HG02798 (cell line): ENCODE data around the gene CRIM1.

Source experiments
- ATAC-seq: cut with Tn5 transposase; IDR thresholded peaks from one replicate; pipeline ENCODE4 v1.9.1; 2021; ENCODE audit warnings: mild to moderate bottlenecking; ENCODE audit not compliant: unreplicated experiment, poor library complexity

The CRIM1 gene

DNA sequence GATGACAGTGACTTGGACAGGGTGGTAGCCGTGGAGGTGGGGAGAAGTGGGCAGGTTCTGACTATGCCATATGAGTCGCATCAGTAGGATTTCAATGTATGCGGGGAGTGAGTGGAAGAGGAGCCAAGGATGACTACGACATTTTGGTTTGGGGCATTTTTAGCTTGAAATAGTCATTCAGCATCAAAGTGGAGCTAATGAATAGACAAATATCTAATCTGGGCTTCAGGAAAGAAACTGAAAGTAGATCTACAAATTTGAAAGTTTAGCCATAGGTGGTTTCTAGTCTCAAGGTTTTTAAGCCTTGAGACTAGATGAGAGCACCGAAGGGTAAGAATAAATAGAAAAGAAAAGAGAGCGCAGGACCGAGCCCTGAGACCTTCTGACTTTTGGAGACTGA lies 184.1 kb downstream of the CRIM1 start:
- peak; percentile 79 for ATAC-seq

DNA sequence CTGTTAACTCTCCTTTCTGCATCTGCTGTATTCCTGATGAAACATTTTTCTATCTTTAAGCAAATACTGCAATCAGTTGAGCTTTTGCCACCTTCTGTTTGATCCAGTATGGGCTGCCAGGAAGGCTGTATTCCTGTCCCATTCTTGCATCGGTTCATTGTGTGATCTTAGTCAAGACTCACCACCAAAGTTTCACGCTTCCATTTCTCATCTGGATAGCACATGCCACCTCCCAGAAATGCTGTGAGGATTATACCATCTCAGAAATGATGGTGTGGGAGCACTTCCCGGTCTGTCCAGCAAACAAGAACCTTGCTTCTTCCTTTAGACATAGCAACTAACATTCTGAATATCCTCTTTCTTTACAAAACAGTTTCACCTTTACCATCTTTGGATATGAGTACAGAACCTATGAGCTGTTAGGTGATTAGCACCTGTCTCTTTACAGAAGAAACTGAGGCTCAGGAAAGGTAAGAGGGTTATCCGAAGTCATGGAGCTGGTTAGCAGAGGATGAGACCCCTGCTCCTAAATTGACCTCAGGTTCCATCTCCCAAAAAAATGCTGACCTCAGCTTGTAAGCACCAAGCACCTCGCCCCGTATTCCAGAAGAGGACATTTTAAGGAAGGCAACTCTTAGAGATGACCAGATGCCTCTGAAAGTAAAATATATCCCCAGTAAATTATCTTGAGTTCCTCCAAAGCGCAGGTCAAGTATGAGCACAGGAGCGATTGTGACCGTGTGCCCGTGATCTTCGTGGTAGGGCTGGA lies 185.6 kb downstream of the CRIM1 start:
- ATAC-seq: no peak

DNA sequence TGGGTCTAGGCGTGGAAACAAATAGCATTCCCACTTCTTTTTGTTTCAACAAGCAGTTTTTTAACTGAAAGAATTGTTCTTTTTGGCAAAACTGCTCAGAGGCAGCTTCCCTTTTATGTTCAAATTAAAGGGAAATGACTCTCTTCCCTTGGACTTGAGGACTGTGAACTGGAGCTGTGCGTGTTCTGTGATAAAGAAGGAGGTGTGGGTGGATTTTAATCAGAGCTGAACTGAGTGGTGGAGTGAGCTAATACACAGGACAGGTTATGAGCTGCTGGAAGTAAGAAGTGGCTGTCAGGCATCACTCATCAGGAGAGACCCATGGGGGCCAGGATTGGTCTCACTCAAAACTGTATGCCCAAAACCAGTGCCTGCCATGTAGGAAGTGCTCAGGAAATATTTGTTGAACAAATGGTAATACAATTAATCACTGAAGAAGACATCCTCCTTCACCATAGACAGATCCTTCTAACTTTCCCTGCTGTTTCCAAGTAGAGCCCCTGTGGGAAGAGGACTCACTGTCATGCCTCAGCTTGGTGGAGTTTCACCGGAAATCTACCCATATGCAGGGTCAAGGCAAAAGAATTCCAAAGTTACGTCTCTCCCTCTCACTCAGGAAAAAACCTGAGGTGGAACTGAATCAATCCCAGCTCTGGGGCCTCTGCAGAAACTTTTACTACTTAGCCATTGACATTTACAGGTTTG lies 186.5 kb downstream of the CRIM1 start:
- no peak for ATAC-seq

DNA sequence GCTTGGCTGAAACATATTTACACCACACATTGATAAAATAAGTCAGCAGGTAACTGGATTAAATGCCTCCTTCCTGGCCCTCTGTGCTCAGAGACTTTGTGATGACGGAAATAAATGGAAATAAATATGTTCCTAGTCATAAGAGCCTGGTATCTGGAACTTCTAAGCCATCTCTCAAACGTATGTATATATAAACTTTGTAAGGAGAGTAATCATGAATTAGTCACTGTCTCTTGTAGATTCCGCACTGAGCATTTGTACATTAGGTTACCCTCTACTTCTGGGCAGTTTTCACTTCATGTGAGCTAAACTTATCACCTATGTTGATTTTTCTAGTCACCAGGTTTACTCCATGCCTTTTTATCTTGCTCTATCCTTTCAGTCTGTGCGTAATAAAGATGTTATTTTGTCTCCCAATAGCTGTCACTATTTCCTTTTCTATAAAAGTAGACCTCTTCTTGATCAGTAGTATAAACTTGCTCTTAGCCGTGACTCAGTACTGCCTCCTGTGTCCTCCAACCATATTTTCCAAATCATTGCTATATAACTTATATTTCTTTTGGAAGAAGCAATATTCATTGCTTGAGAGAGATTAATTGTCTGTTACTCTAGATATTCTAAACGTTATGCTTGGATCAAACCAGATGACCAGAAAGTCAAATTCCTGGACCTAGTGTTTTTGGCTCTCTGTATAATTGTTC lies 189.2 kb downstream of the CRIM1 start:
- ATAC-seq: no peak

DNA sequence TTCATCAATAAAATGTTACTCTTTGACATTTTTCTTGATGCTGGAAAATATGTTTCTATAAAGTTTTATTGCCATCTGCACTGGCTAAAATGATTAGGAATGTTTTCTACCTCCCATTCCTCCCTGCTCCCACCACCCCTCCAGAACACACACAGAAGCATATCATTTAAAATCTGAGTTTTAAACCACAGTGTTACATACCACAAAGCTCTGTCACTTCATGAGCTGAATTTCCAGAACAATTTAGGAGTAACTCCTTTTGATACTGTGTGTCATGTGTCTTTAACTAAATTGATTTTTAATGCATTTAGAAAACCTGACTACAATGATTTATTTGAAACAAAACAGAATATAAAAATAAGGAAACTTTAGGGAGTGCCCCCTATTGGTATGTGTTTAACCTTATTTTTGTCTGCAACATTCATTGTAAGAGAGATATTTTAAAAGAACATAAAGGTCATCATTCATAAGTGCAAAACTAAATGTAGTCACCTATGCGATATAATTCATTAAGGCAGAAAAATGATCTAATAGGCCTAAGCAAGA lies 190.4 kb downstream of the CRIM1 start:
- ATAC-seq: no peak

DNA sequence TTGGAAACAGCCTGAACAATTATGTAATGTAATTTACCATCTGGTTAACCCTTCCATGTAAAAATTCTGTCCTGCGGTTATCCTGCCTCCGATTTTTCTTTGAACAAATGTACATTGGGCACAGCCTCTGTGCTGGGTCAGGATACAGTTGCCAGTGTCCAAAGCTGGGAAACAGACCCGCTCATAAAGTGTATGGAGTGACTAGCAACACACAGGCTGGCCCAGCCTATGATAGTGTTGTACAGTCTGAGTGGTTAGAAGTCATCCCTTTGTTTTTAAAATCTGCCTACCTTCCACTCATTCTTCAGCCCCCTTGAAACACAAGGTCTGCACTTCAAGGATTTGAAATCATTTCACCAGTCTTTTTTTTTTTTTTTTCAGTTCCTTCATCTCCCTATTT lies 192.3 kb downstream of the CRIM1 start:
- ATAC-seq: no peak

DNA sequence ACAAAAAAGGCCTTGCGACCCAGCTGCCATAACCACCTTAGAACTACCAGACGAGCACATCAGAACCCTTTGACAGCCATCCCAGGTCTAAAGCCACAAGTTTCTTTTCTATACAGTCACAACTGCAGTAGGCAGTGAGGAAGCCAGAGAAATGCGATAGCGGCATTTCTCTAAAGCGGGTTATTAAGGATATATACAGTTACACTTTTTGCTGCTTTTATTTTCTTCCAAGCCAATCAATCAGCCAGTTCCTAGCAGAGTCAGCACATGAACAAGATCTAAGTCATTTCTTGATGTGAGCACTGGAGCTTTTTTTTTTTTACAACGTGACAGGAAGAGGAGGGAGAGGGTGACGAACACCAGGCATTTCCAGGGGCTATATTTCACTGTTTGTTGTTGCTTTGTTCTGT lies 193.6 kb downstream of the CRIM1 start:
- ATAC-seq: no peak

DNA sequence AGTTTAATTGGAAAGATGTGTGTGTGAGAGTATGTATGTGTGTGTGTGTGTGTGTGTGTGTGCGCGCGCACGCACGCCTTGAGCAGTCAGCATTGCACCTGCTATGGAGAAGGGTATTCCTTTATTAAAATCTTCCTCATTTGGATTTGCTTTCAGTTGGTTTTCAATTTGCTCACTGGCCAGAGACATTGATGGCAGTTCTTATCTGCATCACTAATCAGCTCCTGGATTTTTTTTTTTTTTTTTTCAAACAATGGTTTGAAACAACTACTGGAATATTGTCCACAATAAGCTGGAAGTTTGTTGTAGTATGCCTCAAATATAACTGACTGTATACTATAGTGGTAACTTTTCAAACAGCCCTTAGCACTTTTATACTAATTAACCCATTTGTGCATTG lies 194.4 kb downstream of the CRIM1 start:
- ATAC-seq: no peak

DNA sequence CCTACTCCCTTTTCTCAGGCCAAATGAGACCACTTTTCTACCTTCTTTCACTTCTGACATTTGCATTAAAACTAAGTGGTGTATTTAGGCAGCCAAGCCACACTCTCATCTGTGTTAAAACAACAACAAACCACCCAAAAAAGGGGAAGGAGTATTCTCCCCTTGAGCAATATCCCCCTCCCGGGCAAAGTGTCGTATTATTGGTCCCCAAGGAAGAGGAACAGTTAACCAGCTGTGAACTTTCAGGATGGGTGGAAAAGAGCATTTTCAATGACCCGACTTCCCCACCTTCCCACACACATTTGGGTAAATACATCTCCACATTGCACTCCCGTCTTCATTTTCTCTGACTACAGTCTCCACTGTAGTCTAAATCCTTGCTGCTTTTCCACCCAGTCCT lies 198.1 kb downstream of the CRIM1 start:
- ATAC-seq: no peak

DNA sequence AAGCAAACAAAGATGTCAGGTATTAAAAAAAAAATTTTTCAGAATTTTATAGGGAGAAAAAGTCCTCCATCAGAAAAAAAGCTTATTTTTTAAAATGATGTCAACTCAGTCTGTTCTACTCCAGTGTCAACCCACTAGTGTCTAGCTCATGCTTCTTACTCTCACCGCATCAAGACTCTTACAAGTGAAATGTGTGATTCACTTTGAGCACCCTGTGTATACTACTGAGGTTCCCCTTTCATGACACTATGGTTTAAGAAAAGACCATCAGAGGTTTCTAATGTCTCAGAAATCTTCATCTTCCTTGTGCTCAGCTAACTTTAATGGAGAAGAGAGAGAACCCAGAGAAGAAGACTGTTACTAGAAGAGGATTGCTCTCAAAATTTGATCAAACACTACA lies 199.0 kb downstream of the CRIM1 start:
- no peak for ATAC-seq

DNA sequence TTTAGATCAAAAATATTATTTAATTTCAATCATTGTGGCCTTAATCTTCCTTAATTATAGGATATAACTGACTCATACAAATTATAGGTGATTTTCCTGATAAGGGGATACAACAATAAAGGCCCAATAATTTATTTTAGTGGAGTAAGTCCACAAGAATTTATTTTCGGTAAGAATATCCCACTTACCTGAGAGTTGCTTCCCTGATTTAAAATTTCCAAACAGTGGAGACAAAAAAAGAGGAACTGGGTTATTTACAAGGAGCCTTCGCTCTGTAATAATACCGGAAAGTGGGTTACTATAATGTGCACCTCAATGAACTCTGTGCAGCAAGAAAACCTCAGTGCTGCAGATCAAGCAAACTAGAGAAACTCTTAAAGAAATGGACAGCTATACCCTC lies 200.2 kb downstream of the CRIM1 start:
- no peak for ATAC-seq

DNA sequence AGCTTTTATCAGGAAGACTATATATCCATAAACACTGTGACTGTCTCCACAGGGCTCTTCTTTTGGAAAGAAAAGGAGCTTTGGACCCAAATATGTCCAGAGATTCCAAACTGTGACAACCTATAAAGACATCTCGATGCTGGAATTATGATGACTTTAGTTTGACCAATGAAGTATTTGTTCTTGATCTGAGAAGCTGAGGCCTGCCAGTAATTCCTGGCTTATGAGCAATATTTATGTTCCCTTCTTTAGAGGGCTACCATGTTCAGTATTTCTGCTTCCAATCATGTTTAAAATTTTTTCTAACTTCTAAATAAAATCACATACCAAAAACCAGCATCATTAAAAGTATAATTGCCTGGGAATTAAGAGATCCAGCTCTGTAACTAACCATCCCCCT lies 201.3 kb downstream of the CRIM1 start:
- no peak for ATAC-seq

DNA sequence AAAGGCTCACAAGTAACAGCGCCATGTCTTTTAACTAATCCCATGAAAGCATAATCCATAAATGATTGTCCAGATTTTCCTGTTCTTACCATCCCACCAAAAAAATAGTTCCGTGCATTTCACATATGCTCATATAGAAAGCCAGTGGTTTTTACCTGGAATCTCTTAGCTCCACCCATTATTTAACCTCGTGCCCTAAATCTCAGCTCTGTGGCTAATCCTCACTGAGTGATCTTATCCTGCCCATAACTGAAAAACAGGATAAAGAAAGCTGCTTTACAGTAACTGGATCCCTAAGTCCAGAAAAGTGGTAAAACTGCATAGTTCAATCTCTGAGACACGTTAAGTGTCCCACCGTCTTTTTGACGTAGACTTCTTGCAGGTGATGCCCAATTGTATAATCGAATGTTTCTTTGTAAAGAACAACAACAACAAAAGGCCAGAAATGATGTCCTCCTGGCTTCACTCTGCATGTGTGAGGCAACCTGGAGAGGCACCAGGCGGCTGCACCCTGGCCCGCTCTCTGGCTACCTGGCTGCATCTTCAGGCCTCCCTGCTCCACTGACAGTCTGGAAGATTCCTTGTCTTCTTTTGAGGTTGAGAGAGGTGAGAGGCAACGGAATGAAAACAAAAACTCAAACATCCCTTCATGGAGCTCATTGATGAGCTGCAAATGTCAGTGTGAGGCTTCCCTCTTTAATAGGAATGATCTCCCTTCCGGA lies 203.8 kb downstream of the CRIM1 start:
- ATAC-seq: no peak

DNA sequence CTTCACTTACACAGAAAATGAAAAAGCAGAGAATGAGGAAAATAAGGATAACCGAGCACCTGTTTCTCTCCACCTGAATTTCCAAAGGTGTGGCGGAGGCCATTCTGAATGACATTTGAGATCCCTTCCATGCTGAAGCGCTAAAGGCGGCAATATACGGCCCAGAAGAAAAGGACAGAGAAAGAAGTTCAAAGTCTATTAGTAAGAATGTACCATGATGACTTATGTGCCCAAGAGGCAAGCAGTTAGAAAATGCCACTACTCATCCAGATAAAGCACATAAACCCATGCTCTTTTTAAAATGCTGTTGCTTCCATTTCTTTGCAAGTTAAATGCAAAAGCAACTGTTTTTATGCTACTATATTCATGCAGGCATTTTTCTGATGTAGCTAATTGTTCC lies 205.1 kb downstream of the CRIM1 start:
- ATAC-seq: no peak

DNA sequence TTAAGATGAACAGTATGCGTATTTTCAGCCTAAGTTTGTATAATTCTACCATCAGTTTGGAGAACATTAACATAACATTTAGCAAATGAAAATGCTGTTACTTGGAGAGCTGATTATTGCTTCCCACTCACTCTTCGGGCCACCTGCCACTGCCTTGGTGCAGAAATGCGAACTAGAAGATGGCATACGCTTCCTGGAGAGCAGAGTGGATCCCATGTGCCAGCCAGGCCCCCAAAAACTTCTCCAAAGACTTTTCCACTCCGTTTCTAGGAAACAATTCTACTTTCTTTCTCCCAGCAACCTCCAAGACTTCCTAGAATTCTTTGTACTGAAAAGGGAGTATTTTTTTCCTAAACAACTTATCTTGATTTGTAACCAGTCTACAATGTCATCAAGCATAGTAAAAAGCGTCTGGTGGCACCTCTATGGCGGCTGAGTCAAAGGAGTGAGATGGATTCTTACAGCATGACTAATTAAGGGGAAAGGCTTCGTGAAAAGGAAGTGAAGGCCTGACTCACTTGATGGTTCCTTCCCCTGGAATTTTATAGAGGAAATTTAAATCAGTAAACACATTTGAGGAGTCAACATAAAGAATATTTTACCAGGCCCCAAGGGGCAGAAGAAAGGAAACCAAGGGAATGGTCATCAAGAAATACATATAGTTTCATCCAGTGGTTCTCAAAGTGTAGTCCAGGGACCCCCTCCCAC lies 205.8 kb downstream of the CRIM1 start:
- no peak for ATAC-seq

DNA sequence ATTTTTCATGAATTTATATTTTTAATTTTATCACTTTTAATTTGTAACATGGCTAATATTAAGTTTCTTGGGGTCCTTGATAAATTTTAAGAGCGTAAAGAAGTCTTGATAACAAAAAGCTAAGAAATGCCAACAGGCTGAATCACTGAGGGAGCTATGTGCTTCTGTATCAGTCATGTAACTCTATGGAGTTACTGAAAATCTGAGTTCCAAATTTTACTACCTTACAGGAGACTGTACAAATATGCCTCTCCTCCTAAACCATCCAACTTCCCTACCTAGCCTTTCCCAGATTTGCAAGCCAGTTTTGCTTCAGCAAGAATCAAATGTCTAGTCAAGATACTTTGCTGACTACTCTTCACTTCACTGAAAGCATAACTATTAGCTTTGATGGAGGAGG lies 206.7 kb downstream of the CRIM1 start:
- ATAC-seq: no peak

DNA sequence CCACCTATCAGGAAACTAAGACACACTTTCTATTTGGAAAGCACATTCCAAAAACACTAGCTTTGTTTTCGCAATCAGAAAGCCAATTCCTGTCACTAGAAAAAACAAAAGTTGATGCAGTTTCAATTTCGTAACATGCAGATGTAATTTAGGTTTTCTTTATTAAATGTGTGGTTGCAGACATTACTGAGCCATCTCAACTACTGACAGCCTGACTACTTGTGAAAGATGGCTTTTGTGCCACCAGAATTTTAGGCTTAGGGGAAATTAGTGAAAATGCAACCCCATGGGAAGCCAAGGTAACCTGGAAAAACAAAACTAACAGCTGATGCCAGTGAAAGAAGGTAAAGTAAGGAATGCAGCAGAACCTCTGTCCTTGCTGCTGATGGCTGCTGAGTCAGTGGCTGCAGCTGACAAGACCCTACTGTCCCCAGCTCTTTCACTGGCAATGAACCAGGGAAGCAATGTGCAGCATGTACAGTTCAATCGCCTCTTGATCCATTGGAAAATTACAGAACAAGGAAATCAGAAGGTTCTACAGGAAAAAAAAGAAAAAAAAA lies 207.5 kb downstream of the CRIM1 start:
- no peak for ATAC-seq

DNA sequence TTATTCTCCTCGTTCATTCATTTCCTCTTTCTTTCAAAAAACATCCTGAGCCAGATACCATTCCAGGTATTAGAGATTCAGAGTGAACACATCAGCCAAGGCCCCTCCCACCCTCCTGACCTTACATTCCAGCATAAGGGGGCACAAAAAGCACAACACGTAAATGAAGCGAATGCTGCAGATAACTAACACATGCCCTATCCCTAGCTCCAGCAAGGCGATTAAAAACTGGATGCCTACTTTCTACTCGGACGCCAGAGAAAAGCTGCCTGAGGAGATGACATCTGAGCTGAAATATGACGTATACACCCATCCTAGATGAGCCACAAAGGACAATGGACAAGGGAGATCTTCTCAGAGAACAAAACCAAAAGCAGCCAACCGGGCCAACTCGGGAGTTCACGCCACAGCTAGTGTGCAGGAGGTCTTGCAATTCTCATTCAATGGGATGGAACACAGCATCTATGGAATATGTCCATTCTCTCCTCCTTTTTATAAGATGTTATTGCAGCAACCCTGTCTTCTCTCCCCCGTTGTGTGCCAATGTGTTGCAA lies 208.9 kb downstream of the CRIM1 start:
- ATAC-seq: no peak

DNA sequence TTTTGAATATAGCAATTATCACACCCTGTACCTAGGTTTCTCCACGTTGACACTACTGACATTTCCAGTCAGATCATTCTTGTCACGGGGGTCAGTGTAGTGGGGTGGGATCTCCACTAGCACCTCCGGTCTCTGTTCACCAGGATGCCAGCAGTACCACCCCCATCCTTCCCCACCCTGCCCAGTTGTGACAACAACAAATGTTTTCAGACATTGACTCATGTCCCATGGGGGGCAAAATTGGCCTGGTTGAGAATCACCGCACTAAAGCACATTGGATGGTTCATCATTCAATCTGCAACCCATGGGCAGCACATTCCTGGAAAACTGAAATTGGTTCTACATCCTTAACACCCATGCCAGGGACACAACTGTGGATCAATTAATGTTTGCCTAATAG lies 210.1 kb downstream of the CRIM1 start:
- no peak for ATAC-seq
